GM19035 (cell line): ENCODE data around the gene SLC39A11.
"Not testable (repeated sequence)": the region's sequence is repeated elsewhere in the genome, so short reads cannot be mapped to it uniquely, and the experiment has no call there.

ENCODE experiments used
- ATAC-seq: cut with Tn5 transposase; IDR thresholded peaks from one replicate; pipeline ENCODE4 v1.9.1; 2021; ENCODE audit not compliant: unreplicated experiment

The SLC39A11 gene, protein sequence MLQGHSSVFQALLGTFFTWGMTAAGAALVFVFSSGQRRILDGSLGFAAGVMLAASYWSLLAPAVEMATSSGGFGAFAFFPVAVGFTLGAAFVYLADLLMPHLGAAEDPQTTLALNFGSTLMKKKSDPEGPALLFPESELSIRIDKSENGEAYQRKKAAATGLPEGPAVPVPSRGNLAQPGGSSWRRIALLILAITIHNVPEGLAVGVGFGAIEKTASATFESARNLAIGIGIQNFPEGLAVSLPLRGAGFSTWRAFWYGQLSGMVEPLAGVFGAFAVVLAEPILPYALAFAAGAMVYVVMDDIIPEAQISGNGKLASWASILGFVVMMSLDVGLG

DNA sequence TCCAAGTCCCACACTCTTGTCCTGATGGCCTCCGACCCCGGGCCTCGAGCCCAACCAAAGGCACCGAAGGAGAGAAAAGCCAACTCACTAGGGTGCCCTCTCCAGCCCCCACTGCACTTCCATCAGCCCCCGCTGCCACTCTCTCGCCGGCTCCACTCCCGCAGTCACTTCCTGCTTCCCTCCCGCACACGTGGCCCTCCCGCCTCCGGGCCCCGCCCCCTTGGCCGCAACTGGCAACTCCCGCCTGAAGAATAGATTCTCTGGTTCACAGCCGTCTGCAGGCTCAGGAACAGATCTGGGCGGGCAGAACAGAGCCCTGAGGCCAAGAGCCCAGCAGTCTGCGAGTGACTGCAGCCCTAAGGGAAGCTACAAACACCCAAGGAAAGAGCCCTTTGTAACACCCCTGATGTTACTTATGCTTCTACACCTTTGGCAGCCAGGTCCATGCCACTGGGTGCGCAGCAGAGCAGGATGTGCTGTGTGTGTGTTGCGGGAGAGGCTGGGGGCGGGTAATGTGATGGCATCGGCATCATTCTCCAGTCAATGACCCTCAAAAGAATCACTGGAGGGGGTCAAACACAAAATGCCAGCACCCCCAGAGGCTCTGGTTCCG lies at the start of gene SLC39A11:
SLC39A11 (minus strand) TSS at position 166 of the 613 bp plus-strand sequence. CDS start 3,924 bp downstream, outside the sequence.
- peak; percentile 98 for ATAC-seq

DNA sequence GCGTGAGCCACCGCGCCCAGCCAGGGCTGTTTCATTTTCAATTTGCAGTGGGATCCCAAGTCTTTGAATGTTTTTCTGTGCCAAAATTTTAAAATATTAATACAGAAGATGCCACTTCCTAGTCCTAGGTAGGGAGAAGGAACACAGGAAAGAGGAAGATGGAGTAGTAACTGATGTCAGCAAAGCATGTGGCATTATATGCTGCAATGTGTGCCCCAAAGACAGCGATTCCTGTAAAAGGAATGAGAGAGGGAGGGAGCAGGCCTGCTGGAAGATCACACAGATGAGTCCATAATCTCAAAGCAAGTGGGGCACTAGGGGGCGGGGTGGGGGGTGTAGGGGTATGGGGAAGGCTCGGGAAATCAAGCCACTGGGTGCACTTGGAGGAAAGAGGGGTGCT lies 48.9 kb upstream of the SLC39A11 start:
- ATAC-seq, result no peak

DNA sequence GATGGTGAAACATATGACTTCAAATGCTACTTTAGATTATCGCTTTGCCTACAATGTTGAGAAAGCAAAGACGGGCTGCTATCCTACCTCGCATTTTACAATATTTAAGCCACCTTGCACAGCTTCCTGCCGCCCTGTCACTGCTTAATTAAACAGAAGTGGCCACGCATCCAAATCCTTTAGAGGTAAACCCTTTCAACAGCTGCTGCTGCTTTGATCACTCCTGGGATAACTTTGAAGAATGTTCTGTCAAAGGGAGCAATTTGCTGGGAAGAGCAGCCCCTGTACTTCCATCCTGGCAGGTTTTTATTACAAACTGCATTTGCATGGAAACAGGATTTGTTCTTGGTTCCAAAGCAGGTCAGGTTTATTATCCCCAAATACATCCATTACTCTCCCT lies 48.1 kb upstream of the SLC39A11 start:
- ATAC-seq, result no peak

DNA sequence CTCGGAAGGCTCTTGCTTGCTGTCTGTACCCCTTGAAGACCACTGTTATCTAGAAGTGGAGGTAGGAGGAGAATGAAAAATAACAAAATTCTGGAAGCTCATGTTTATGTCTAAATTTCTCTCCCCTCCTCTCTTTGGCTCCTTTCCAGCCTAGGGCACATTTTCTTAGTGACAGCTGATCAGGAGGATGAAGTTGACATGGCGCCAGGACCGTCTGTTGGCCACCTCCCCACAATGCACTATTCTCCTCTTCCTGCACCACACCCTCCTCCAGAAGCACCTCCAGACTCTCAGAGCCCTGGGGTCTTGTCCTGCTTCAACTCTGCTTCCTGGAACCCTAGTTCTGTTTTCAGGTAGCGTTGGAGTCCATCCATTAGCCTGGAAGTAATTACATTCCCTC lies 46.8 kb upstream of the SLC39A11 start:
- ATAC-seq, result no peak

DNA sequence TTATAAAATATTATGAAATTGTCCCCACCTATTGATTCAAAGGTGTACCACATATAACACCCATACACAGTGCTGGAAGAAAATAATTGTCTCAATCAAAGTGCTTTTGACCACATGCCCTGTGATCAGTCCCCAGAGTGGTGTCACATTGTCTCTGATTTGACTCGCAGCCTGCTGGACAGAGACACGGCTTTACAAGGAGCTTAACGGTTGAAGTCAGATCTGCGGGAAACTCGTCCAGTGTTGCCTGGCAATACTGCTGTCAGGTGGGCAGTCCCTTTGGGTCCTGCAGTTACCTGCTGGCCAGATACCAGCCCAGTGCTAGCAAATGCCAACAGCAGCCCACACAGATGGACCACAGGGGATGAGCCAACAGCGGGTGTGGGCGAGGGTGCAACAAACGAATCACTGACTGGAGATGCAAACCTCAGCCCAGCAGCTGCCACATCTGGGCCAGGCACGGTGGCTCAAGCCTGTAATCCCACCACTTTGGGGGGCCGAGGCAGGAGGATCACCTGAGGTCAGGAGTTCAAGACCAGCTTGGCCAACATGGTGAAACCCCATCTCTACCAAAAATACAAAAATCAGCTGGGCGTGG lies 46.2 kb upstream of the SLC39A11 start:
- no peak for ATAC-seq

DNA sequence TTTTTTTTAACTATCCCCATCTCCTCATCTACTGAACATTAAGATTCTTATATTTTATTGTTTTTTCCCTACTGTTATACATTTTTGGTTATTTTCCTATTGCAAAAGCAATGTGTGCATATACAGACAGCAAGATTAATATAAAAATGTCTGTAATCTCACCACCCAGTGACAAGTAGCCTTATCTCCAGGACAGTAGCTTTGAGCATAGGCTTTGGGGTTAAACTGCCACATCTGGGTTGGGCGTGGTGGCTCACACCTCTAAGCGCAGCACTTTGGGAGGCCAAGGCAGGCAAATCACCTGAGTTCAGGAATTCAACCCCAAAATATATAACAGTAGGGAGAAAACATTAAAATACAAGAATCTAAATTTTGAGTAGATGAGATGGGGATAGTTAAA lies 44.9 kb upstream of the SLC39A11 start:
- no peak for ATAC-seq

DNA sequence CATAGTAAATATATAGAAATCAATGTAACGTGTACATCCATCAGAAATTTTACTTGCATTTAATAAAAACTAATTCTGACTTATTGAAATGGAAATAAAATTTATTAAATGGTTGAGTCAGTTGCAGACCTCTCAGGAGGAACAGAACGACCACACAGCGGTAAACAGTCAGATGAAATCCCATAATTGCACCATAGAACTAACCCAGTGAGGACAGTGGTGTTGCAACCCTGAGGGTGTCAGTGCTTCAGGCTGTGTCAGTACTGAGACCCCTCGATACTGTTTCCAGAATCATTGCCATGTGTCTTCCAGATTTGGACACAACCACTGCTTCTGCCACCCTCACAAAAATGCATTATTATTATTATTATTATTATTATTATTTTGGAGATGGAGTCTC lies 43.3 kb upstream of the SLC39A11 start:
- ATAC-seq, result no peak

DNA sequence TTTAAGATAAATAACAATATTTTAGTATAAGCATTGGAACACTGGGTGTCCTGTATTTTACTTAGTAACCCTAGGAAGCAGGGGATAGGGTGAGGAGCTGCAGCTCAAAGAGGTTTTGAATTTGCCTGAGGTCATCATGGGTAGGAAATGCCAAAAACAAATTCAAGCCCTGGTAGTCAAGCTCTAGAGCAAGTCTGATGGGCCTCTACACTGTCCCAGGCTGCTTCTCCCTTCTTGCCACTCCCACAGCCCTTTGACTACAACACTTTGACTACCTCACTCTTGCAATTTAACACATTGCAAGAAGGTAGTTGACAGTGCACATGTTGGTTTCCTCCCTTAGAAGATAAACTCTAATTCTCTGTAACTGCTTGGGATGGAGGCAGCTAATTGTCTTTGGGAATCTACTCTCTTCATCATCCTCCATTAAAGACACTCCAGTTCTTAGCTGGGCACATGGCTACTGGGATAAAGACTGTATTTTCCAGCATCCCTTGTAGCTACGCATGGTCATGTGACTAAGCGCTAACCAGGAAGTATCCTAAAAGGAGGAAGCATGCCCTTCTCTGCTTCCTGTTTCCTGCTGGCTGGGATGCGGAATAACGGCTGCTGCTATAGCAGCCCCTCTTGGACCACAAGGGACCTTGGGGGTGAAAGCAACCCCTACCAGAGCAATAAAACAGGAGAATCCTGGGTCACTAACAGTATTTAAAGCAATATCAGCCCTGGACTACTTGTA lies 41.6 kb upstream of the SLC39A11 start:
- no peak for ATAC-seq

DNA sequence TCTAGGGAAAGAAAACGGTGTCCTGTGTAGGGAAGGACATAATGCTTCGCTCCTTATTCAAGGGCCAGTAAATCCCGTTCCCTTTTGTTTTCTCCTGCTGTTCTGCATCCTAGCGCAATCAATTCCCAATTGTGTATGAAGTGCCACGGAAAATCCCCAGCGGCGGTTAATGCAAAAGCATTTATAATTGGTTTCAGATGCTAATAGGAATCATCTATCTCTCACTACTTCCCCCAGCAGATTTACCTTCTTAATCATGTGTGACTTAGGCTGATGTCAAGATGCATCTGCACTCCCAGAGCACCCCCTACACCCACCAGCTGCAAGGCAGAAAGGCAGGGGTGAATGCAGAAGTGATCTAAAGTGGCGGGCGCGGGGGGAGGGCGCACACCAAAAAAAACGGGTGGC lies 39.6 kb upstream of the SLC39A11 start:
- no peak for ATAC-seq

DNA sequence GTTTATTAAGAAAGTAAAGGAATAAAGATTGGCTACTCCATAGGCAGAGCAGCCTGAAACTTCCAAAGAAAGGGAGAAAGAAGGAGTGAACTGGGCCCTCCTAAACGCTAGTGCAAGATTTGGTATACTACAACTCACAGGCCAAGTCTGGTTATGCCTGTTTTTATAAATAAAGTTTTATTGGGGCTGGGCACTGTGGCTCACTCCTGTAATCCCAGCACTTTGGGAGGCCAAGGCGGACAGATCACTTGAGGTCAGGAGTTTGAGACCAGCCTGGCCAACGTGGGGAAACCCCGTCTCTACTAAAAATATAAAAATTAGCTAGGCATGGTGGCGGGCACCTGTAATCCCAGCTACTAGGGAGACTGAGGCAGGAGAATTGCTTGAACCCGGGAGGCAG lies 39.0 kb upstream of the SLC39A11 start:
- not testable (repeated sequence) for ATAC-seq

DNA sequence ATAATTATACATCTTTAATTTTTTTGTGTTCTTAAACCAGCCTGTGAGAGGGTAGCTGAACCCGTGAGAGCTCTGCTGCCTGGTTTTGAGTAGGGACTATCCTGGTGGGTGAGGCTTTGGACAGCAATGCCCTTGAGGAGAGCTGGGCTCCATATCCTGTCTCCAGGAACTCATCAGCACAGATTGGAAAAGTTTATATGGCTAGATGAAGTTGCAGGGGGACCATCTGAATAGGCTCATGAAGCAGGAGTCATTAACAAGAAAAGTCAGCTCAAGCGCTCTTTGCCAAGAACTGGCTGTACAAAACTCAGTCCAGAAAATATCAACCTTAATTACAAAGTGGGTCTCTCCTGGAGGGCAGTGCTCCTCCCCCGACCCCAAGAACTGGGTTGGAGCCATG lies 38.5 kb upstream of the SLC39A11 start:
- no peak for ATAC-seq

DNA sequence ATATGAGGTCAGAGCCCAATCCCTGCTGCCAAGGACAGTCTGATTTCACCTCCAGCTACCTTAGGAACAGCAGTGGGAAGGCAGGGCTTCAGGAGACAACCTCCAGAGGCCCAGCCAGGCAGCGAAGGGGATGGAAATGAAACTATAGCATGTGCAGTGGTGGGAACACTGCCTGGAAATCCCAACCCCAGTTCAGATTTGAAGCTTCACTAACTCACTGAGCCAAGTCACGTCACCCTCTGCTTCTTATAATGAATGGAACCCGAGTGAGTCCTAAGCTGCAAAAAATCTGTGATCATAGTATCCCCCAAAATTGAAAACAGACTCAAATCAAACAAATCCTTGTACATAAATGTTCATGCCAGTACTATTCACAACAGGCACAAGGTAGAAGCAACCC lies 36.0 kb upstream of the SLC39A11 start:
- no peak for ATAC-seq

DNA sequence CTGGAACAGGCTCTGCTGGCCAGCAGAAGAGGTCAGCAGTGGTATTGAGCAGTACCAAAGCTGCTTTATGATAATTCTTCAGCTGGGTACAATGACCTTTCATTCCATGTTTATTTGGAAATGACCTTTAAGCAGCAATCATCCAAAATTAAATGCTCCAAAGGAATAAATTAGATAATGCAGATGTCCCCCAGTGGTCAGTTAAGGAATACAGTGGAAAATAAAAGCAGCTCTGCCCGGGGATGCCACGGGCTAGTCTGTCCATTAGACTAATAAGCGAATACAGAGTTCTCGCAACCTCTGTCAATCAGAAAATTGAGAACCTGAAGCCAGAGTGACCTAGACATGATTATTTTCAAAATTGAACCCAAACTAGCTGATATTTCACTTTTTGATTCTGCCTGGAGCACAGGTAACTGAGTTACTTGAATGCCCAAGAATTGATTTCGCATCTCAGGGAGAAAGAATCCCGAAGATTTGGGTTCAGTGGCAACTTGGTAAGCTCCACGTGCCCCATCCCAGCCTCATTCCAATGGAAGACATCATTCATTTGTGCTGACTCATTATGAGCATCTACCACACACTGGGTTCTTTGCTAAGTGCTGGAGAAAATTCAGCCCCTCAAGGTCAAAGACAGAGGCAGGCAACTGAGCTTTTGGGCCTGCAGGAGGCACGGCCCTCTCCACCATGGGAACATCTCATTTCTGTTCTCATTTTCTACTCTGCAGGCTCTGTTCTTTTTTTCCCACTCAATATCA lies 34.4 kb upstream of the SLC39A11 start:
- ATAC-seq, result no peak

DNA sequence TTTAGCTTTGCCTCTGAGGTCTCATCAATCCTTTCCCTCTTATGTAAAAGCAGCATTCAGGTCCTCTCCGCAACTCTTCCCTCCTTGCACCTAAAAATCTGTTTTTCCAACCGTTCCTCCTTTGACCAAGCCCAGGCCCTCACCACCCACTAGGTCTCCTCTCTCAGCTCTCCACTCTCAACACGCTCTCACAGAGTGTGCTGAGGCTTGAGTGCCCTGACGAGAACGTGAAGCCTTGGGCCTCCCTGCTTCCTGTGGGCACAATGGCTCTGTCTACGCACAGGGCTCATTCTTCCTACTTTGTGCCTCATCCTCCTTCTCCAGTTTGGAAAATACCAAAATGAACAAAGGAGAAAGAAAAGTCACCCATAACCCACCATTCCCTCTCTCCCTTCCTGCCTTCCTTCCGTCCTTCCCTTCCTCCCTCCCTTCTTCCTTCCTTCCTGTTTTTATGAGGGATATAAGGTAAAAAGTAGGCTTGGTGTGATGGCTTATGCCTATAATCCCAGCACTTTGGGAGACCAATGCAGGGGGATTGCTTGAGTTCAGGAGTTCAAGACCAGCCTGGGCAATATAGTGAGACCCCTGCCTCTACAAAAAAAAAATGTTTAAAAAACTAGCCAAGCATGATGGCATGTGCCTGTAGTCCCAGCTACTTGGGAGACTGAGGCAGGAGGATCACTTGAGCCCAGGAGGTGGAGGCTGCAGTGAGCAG lies 31.3 kb upstream of the SLC39A11 start:
- ATAC-seq, result no peak

DNA sequence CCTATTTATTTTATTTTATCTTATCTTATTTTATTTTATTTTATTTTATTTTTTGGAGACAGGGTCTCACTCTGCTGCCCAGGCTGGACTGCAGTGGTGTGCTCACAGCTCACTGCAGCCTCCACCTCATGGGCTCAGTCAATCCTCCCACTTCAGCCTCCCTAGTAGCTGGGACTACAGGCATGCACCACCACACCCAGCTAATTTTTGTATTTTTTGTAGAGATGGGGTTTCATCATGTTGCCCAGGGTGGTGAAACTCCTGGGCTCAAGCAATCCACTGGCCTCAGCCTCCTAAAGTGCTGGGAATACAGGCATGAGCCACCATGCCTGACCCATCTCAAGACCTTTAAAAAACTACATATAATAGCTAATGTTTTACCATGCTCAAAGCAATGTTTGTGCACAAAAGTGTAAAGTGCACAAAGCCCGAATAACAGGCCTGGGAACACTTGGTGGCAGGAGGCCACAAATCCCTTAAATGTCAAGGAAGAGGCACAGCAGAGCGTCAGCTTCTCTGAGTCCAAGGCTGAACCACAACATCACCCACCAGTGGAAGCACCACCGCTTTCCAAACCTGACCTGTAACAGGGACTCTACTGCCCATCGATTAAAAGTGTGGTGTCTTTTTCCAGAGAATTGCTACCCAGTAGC lies 30.6 kb upstream of the SLC39A11 start:
- no peak for ATAC-seq

DNA sequence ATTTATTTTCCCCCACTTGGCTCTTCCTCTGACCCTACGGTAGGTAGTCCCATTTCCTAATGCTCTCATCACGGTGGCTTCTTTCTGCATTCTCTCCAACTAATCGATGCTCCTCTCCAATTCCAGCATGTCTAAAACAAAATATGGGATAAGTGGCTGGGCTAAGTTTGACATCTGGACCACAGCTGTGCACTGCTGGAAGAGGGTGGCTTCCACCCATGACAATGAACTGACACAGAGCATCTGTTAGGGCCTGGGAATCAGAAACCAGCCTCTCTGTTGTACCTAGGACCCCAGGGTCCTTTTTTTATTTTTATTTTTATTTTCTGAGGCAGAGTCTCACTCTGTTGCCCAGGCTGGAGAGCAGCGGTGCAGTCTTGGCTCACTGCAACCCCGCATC lies 29.0 kb upstream of the SLC39A11 start:
- ATAC-seq, result no peak

DNA sequence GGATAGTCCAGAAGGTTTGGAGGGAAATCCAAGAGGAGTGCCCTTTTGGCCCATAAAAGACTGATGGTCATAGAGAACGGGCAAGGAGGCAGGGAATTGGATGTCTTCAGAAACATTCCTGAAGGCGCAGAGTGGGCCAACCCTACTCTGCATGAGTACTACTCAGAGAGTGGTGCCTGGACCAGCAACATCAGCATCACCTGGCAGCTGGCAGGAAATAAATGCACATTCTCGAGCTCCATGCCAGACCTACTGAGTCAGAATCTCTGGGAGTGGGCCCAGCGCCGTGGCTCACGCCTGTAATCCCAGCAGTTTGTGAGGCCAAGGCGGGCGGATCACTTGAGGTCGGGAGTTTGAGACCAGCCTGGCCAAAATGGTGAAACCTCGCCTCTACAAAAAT lies 27.1 kb upstream of the SLC39A11 start:
- ATAC-seq, result no peak

DNA sequence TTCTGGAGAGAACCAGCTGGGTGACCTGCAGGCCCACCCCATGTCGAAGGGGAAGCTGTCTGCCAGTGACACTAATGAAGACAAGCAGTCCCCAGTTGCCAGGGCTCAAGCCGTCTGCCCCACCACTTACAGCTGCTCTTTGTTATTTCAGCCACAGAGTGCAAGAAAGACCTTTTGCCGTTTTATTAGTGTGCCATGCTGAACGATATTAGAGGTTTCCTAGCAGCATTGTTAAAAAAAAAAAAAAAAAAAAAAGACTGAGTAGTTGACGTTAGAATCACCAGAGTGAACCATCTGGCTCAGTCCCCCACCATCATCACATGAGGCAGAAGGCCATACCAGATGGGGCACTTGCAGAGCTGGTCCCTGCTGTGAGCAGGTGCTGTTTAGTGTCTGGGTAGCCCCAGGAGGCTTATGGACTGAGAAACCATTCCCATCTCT lies 26.5 kb upstream of the SLC39A11 start:
- ATAC-seq, result no peak

DNA sequence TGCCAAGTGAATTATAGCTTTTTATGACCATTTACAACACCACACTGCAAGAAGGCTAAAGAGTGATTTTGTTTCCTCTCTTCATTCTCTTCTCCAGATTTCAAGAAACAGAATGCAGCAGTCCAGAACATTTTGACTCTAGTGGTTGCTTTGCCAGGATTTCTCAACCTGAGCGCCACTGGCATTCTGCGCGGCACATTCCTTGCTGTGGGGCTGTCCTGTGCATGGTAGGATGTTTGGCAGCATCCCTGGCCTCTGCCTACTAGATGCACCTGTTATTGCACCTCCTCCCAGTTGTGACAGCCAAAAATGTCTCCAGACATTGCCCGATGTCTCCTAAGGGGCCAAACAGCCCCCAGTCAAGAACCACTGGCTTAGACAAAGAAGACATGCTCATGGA lies 25.7 kb upstream of the SLC39A11 start:
- ATAC-seq, result no peak

DNA sequence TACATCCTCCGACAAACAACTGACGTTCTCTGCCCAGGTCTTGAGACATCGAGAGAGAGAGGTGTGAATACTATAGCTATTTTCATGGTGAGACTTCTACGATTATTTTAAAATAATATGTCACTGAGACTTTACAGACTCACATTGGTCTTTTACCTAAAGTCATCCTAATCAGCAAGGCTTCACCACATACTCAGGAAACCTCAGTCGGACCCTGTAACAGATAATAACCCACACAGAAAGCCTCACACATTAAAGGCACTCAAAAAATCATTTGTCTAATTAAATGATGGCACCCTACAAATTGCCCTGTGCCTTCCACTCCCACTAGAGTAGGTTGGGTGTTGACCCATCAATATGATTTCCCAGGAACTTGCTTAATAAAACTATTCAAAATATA lies 19.8 kb upstream of the SLC39A11 start:
- no peak for ATAC-seq
